MM.1S (cell line): ENCODE results near the gene ZNF626.
"Not testable (repeated sequence)": the region's sequence is repeated elsewhere in the genome, so short reads cannot be mapped to it uniquely, and the experiment has no call there.

Source experiments
- DNase-seq: peaks from one replicate; pipeline ENCODE4 v3.0.0-alpha.2; 2015
- H2AFZ ChIP-seq: fragments of 300-600 bp; sonication (generic); 2 replicates; pipeline ENCODE4 v1.6.0; 2016; ENCODE audit warnings: antibody characterized with exemption, low read length
- H3F3A ChIP-seq: fragments of 300-600 bp; sonication (generic); 2 replicates; pipeline ENCODE4 v1.6.1; 2016; ENCODE audit warnings: mild to moderate bottlenecking, antibody characterized with exemption, low read length, moderate library complexity, mixed read lengths; ENCODE audit not compliant: insufficient read depth
- H3K27ac ChIP-seq: fragments of 300-600 bp; sonication (generic); 2 replicates; pipeline ENCODE4 v1.5.1; 2016; ENCODE audit warnings: mild to moderate bottlenecking, low read length
- H3K27me3 ChIP-seq: fragments of 300-600 bp; sonication (generic); replicated peaks from 2 replicates; pipeline ENCODE4 v1.6.0; 2016; ENCODE audit warnings: low read length; ENCODE audit not compliant: insufficient read depth
- H3K36me3 ChIP-seq: fragments of 300-600 bp; sonication (generic); replicated peaks from 2 replicates; pipeline ENCODE4 v1.6.1; 2016; ENCODE audit warnings: mild to moderate bottlenecking, low read length, mixed read lengths; ENCODE audit not compliant: insufficient read depth
- H3K4me1 ChIP-seq: fragments of 300-600 bp; sonication (generic); 2 replicates; pipeline ENCODE4 v1.6.1; 2016; ENCODE audit warnings: low read length, mixed read lengths
- H3K4me2 ChIP-seq: fragments of 300-600 bp; sonication (generic); 2 replicates; pipeline ENCODE4 v1.6.0; 2016; ENCODE audit warnings: low read depth, low read length
- H3K4me3 ChIP-seq: fragments of 300-600 bp; sonication (generic); 2 replicates; pipeline ENCODE4 v1.5.1; 2016; ENCODE audit warnings: low read length, mixed read lengths
- H3K79me2 ChIP-seq: fragments of 300-600 bp; sonication (generic); 2 replicates; pipeline ENCODE4 v1.6.1; 2016; ENCODE audit warnings: mixed run types, low read length, mixed read lengths
- H3K9ac ChIP-seq: fragments of 300-600 bp; sonication (generic); 2 replicates; pipeline ENCODE4 v1.6.1; 2016; ENCODE audit warnings: low read length, mixed read lengths
- H3K9me2 ChIP-seq: fragments of 300-600 bp; sonication (generic); replicated peaks from 2 replicates; pipeline ENCODE4 v1.6.1; 2016; ENCODE audit warnings: mild to moderate bottlenecking, low read length, mixed read lengths; ENCODE audit not compliant: insufficient read depth
- H3K9me3 ChIP-seq: fragments of 300-600 bp; sonication (generic); replicated peaks from 2 replicates; pipeline ENCODE4 v1.6.1; 2016; ENCODE audit warnings: mild to moderate bottlenecking, low read length, mixed read lengths; ENCODE audit not compliant: insufficient read depth
- H4K20me1 ChIP-seq: fragments of 300-600 bp; sonication (generic); 2 replicates; pipeline ENCODE4 v1.6.1; 2016; ENCODE audit warnings: mild to moderate bottlenecking, low read length, moderate library complexity, mixed read lengths; ENCODE audit not compliant: insufficient read depth
- EZH2 ChIP-seq: fragments of 300-600 bp; sonication (generic); optimal IDR thresholded peaks from 2 replicates; pipeline ENCODE3; 2017; ENCODE audit warnings: low read depth, mild to moderate bottlenecking, antibody characterized with exemption, low read length, mixed read lengths
- EZH2phosphoT487 ChIP-seq: fragments of 300-600 bp; sonication (generic); IDR thresholded peaks from 2 replicates; pipeline ENCODE4 v1.6.1; 2018; ENCODE audit warnings: antibody characterized with exemption, low read length
- TF ChIP-seq, protein P1 (sequence below): fragments of 300-600 bp; sonication (generic); IDR thresholded peaks from 2 replicates; pipeline ENCODE4 v1.5.1; 2016; ENCODE audit warnings: antibody characterized with exemption, low read length, mixed read lengths

Gene ZNF626

DNA sequence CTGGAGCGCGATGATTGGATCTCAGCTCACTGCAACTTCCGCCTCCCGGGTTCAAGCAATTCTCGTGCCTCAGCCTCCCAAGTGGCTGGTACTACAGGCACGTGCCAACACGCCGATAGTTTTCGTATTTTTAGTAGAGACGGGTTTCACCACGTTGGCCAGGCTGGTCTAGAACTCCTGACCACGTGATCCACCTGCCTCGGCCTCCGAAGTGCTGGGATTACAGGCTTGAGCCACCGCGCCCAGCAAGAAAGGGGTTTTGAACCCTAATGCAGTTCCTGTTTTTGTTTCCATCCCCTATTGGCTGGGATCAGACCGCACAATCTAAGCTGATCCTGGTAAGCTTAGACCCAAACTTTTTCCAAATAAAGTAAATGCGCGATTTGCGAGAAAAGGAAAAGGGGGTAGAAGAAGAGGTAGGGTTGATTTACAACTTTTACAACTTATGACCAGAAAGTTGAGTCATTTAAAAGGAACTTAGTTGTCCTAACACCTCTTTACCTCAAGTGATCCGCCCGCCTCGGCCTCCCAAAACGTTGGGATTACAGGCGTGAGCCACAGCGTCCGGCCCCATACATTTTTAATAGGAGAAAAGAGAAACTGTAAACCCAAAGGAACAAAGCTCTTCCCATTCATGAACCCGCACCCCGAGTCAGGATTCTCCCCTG lies 764 bp downstream of the ZNF626 start:
- no peaks in the 10 kb centered on the region for H3K79me2 ChIP-seq
- no peaks in the 10 kb centered on the region for H3K27me3 ChIP-seq
- no peak overlapping the region for H3K9ac ChIP-seq
- H3K9me2 ChIP-seq, result no peaks in the 10 kb centered on the region
- H3F3A ChIP-seq, result no peaks in the 10 kb centered on the region
- H3K4me2 ChIP-seq, result no peak overlapping the region
- DNase-seq, result no peak
- H3K9me3 ChIP-seq, result no peaks in the 10 kb centered on the region
- H4K20me1 ChIP-seq, result no peaks in the 10 kb centered on the region
- TF ChIP-seq EZH2phosphoT487 (no peak), EZH2 (no peak)
- TF ChIP-seq, protein P1, sequence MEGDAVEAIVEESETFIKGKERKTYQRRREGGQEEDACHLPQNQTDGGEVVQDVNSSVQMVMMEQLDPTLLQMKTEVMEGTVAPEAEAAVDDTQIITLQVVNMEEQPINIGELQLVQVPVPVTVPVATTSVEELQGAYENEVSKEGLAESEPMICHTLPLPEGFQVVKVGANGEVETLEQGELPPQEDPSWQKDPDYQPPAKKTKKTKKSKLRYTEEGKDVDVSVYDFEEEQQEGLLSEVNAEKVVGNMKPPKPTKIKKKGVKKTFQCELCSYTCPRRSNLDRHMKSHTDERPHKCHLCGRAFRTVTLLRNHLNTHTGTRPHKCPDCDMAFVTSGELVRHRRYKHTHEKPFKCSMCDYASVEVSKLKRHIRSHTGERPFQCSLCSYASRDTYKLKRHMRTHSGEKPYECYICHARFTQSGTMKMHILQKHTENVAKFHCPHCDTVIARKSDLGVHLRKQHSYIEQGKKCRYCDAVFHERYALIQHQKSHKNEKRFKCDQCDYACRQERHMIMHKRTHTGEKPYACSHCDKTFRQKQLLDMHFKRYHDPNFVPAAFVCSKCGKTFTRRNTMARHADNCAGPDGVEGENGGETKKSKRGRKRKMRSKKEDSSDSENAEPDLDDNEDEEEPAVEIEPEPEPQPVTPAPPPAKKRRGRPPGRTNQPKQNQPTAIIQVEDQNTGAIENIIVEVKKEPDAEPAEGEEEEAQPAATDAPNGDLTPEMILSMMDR, result no peak
- H3K4me3 ChIP-seq, result no peak overlapping the region
- H2AFZ ChIP-seq, result no peak overlapping the region
- H3K4me1 ChIP-seq, result no peaks in the 10 kb centered on the region
- H3K27ac ChIP-seq, result no peak overlapping the region
- H3K36me3 ChIP-seq, result no peaks in the 10 kb centered on the region

DNA sequence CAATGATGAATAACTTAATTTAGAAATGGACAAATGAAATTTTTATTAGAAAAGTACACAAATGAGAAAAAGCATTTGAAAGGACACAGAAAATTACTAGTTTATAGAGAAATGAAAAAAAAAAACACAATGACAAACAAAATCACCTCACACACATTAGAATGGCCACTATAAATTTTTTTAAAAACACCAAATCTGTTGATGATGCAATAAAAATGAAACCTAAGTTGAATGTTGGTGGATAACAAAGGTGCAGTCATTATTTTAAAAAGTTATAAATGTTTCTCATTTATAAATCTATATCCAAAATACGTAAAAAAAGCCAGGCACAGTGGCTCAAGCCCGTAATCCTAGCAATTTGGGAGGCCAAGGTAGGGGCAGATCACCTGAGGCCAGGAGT lies 20.8 kb downstream of the ZNF626 start:
- no peak overlapping the region for H3K4me2 ChIP-seq
- H4K20me1 ChIP-seq, result no peaks in the 10 kb centered on the region
- H3K4me1 ChIP-seq, result no peaks in the 10 kb centered on the region
- H3K9ac ChIP-seq, result no peak overlapping the region
- no peaks in the 10 kb centered on the region for H3F3A ChIP-seq
- no peaks in the 10 kb centered on the region for H3K36me3 ChIP-seq
- no peak overlapping the region for H3K27ac ChIP-seq
- no peaks in the 10 kb centered on the region for H3K79me2 ChIP-seq
- TF ChIP-seq EZH2phosphoT487 (no peak), EZH2 (no peak)
- TF ChIP-seq, protein P1, result no peak
- DNase-seq, result no peak
- H3K27me3 ChIP-seq, result no peaks in the 10 kb centered on the region
- no peaks in the 10 kb centered on the region for H3K9me2 ChIP-seq
- H2AFZ ChIP-seq, result no peak overlapping the region
- H3K4me3 ChIP-seq, result no peak overlapping the region
- no peaks in the 10 kb centered on the region for H3K9me3 ChIP-seq

DNA sequence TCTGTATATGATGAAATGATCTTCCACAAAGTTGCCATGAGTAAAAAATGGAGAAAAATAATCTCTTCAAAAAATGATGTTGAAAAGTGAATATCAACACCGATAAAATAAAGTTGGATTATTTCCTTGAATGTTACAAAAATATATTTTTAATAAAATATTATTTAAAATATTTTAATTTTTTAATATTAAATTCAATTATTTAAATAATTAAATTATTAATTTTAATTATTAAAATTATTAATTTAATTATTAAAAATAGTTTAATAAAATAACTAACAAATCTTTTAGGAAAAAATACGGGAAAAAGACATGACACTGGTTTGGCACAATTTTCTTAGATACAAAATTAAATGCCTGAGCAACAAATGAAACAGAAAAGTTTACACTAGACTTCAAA lies 21.3 kb downstream of the ZNF626 start:
- H3K4me2 ChIP-seq, result no peak overlapping the region
- H3F3A ChIP-seq, result no peaks in the 10 kb centered on the region
- H3K27me3 ChIP-seq, result no peaks in the 10 kb centered on the region
- no peaks in the 10 kb centered on the region for H3K9me2 ChIP-seq
- no peak overlapping the region for H3K4me3 ChIP-seq
- H3K9me3 ChIP-seq, result no peaks in the 10 kb centered on the region
- H3K9ac ChIP-seq, result no peak overlapping the region
- no peak overlapping the region for H3K27ac ChIP-seq
- no peak overlapping the region for H2AFZ ChIP-seq
- H3K79me2 ChIP-seq, result no peaks in the 10 kb centered on the region
- TF ChIP-seq EZH2phosphoT487, result no peak
- no peak for TF ChIP-seq EZH2
- TF ChIP-seq, protein P1, result no peak
- no peaks in the 10 kb centered on the region for H4K20me1 ChIP-seq
- no peaks in the 10 kb centered on the region for H3K4me1 ChIP-seq
- H3K36me3 ChIP-seq, result no peaks in the 10 kb centered on the region
- DNase-seq, result no peak

DNA sequence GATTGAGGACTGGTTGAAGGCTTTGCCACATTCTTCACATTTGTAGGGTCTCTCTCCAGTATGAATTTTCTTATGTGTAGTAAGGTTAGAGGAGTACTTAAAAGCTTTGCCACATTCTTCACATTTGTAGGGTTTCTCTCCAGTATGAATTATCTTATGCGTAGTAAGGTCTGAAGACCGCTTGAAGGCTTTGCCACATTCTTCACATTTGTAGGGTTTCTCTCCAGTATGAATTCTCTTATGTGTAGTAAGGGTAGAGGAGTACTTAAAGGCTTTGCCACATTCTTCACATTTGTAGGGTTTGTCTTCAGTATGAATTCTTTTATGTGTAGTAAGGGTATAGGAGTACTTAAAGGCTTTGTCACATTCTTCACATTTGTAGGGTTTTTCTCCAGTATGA lies 36.8 kb downstream of the ZNF626 start:
- H3K9ac ChIP-seq, H3K27me3 ChIP-seq, H3K4me1 ChIP-seq, DNase-seq, H3K36me3 ChIP-seq, H3K4me2 ChIP-seq, H3K27ac ChIP-seq, H3K9me2 ChIP-seq, H2AFZ ChIP-seq, H3K79me2 ChIP-seq, H3K4me3 ChIP-seq, H3F3A ChIP-seq, H3K9me3 ChIP-seq, H4K20me1 ChIP-seq: not testable (repeated sequence)
